ENCODE data around the gene BCKDK. TPM values are rescaled to one million over a fixed set of nuclear protein-coding genes. Genes with fewer than 3 reads are reported as not detected.

The BCKDK gene
- total RNA-seq, 1 donor from 2014 or later: 37.0 TPM

DNA sequence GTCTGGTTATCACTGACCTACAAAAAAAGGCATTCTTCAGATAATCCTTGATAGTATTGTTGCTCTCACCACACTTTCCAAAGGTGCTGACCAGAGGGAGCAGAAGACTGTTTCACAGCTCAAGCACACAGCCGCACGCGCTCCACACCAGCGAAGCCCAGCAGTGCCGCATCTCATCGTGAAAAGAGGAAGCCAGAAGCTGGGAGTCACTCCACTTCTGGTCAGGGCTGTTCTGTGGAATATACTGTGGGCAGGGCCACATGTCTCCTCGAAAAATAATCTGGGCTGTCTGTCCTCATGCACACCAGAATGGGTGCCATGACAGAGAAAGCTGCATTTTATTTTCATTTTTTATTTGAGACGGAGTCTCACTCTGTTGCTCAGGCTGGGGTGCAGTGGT, 49.0 kb downstream of the BCKDK start:
- Mint-ChIP-seq H3K27me3 (ENCODE audit: low read depth) (peaks cover 24% of the 10 kb centered on the region), H3K4me1 (no peaks in the 10 kb centered on the region), H3K27ac (no peak overlapping the region)

More for the DNA sequence above, 49.0 kb downstream of the BCKDK start:
- no peak overlapping the region for H3K4me3 Mint-ChIP-seq
- TF ChIP-seq, protein P1, sequence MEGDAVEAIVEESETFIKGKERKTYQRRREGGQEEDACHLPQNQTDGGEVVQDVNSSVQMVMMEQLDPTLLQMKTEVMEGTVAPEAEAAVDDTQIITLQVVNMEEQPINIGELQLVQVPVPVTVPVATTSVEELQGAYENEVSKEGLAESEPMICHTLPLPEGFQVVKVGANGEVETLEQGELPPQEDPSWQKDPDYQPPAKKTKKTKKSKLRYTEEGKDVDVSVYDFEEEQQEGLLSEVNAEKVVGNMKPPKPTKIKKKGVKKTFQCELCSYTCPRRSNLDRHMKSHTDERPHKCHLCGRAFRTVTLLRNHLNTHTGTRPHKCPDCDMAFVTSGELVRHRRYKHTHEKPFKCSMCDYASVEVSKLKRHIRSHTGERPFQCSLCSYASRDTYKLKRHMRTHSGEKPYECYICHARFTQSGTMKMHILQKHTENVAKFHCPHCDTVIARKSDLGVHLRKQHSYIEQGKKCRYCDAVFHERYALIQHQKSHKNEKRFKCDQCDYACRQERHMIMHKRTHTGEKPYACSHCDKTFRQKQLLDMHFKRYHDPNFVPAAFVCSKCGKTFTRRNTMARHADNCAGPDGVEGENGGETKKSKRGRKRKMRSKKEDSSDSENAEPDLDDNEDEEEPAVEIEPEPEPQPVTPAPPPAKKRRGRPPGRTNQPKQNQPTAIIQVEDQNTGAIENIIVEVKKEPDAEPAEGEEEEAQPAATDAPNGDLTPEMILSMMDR (IDR thresholded peaks at IDR 0.05; ENCODE audit: unreplicated experiment): no peak
- DNase-seq (ENCODE audit: low spot score in 2 of 2, unreplicated experiment in 2 of 2): no peak
- no peaks in the 10 kb centered on the region for H3K36me3 Mint-ChIP-seq
- H3K9me3 Mint-ChIP-seq: no peaks in the 10 kb centered on the region

Other genes with a start within 250 kb of the BCKDK start
- gene BCL7C, start 214.3 kb upstream of the BCKDK start, total RNA-seq: 43.6 to 44.8 TPM (median 43.9 TPM) in 3 replicates
- gene CTF1, start 211.8 kb upstream of the BCKDK start, total RNA-seq: 9.1 to 11.5 TPM (median 10.3 TPM) in 3 replicates
- 53.5 to 56.4 TPM (median 54.9 TPM) in 3 replicates for gene FBXL19, start 184.8 kb upstream of the BCKDK start, total RNA-seq
- gene ORAI3, start 159.3 kb upstream of the BCKDK start, total RNA-seq: 25.8 to 28.2 TPM (median 26.2 TPM) in 3 replicates
- gene SETD1A, start 150.6 kb upstream of the BCKDK start, total RNA-seq: 30.8 to 39.1 TPM (median 36.4 TPM) in 3 replicates
- 3.5 to 4.0 TPM (median 3.6 TPM) in 3 replicates for gene HSD3B7, start 123.2 kb upstream of the BCKDK start, total RNA-seq
- 4.9 to 5.9 TPM (median 5.2 TPM) in 3 replicates for gene STX1B, start 97.7 kb upstream of the BCKDK start, total RNA-seq
- 39.2 to 42.8 TPM (median 40.2 TPM) in 3 replicates for gene STX4, start 74.8 kb upstream of the BCKDK start, total RNA-seq
- gene ZNF668, start 34.1 kb upstream of the BCKDK start, total RNA-seq: 11.8 to 14.1 TPM (median 12.8 TPM) in 3 replicates
- 20.4 to 22.2 TPM (median 21.4 TPM) in 3 replicates for gene ZNF646, start 34.0 kb upstream of the BCKDK start, total RNA-seq
- gene PRSS53, start 19.4 kb upstream of the BCKDK start, total RNA-seq: 4.0 to 4.9 TPM (median 4.5 TPM) in 3 replicates
- 48.6 to 53.7 TPM (median 49.5 TPM) in 3 replicates for gene VKORC1, start 13.6 kb upstream of the BCKDK start, total RNA-seq
- gene KAT8, start 9.3 kb downstream of the BCKDK start, total RNA-seq: 72.1 to 76.4 TPM (median 75.7 TPM) in 3 replicates
- 79.1 to 84.3 TPM (median 79.9 TPM) in 3 replicates for gene PRSS8, start 27.3 kb downstream of the BCKDK start, total RNA-seq
- 0.96 to 1.7 TPM (median 1.4 TPM) in 3 replicates for gene PRSS36, start 41.7 kb downstream of the BCKDK start, total RNA-seq
- gene FUS, start 71.8 kb downstream of the BCKDK start, total RNA-seq: 718 to 743 TPM (median 733 TPM) in 3 replicates
- 4.9 to 6.5 TPM (median 5.3 TPM) in 3 replicates for gene PYCARD, start 94.4 kb downstream of the BCKDK start, total RNA-seq
- gene TRIM72, start 105.7 kb downstream of the BCKDK start, total RNA-seq: 0.04 to 0.14 TPM (median 0.11 TPM) in 3 replicates
- gene PYDC1, start 108.7 kb downstream of the BCKDK start, total RNA-seq: not detected in 3 replicates
- gene ITGAM, start 151.6 kb downstream of the BCKDK start, total RNA-seq: 0.29 TPM in 1 of 3 replicates, not detected in the others
- not detected in 3 replicates for gene ITGAX, start 246.8 kb downstream of the BCKDK start, total RNA-seq